ENCODE data around the gene RENBP.

DNA sequence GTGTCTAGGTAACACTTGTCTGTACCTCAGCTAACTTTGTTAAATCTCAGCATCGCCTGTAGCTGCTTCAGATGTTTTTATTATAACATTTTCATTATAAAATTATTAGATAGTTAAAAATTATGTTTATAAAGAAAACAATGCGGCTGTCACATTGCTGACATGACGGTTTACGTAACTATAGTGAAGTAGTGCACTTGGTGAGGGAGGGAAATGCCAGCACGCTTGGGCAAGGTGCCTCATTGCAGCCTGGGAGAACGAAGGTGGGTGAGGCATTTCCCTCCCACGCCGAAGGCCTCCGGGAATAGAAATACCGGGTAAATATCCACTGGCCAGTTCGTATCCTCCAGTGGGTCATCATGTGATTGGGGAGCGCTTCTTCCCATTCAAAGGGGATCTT lies 44.0 kb upstream of the RENBP start:
- TF ChIP-seq CTCF (conservative IDR thresholded peaks at IDR 0.05; ENCODE audit: low read depth, low read length) (no peak), EZH2 (IDR thresholded peaks at IDR 0.05; ENCODE audit: borderline replicate concordance, low read depth, low read length, poor library complexity, severe bottlenecking) (no peak)

Measured in A673 (cell line).